Measurements from ENCODE around the gene SPEF2.

DNA sequence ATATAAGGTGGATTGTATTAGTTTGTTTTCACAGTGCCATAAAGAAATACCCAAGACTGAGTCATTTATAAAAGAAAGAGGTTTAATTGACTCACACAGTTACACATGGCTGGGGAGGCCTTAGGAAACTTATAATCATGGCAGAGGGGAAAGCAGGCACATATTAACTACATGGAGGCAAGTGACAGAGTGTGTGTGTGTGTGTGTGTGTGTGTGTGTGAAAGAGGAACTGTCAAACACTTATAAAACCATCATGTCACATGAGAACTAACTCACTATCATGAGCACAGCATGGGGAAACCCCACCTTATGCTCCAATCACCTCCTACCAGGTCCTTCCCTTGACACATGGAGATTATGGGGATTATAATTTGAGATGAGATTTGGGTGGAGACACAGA, 118.6 kb downstream of the SPEF2 start:
- TF ChIP-seq RARB (CRISPR knock-in tag; IDR thresholded peaks at IDR 0.05) (no peak), ZNF565 (CRISPR knock-in tag; conservative IDR thresholded peaks at IDR 0.05; ENCODE audit: low read depth) (no peak), ZNF70 (CRISPR knock-in tag; IDR thresholded peaks at IDR 0.05) (no peak), TCF4 (CRISPR knock-in tag; IDR thresholded peaks at IDR 0.05; ENCODE audit: borderline replicate concordance) (no peak), ARNTL (CRISPR knock-in tag; IDR thresholded peaks at IDR 0.05; ENCODE audit: borderline replicate concordance, low read depth) (no peak), CSDC2 (CRISPR knock-in tag; IDR thresholded peaks at IDR 0.05) (no peak)
- TF ChIP-seq, protein P1, sequence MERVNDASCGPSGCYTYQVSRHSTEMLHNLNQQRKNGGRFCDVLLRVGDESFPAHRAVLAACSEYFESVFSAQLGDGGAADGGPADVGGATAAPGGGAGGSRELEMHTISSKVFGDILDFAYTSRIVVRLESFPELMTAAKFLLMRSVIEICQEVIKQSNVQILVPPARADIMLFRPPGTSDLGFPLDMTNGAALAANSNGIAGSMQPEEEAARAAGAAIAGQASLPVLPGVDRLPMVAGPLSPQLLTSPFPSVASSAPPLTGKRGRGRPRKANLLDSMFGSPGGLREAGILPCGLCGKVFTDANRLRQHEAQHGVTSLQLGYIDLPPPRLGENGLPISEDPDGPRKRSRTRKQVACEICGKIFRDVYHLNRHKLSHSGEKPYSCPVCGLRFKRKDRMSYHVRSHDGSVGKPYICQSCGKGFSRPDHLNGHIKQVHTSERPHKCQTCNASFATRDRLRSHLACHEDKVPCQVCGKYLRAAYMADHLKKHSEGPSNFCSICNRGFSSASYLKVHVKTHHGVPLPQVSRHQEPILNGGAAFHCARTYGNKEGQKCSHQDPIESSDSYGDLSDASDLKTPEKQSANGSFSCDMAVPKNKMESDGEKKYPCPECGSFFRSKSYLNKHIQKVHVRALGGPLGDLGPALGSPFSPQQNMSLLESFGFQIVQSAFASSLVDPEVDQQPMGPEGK (CRISPR knock-in tag; IDR thresholded peaks at IDR 0.05; ENCODE audit: borderline replicate concordance) = no peak
